GM23338 (cell line): ENCODE data around the gene PTX3.

Experiments
- CREB1 ChIP-seq: fragments of 250-450 bp; sonication (Bioruptor Pico); IDR thresholded peaks from 2 replicates; pipeline ENCODE4 v1.5.0; 2020; ENCODE audit warnings: low read depth, mild to moderate bottlenecking, moderate library complexity
- CTCF ChIP-seq, 2 experiments: fragments of 200-600 bp in 1 of 2; sonication (generic) in 1 of 2; conservative IDR thresholded peaks; 2 replicates each; pipeline versions ENCODE4 v1.5.1 to v1.6.1; 2016 to 2017; ENCODE audit warnings: antibody characterized with exemption in 2 of 2, low read depth in 2 of 2, mild to moderate bottlenecking in 2 of 2, moderate library complexity in 1 of 2
- EZH2 ChIP-seq: fragments of 200-600 bp; sonication (generic); IDR thresholded peaks from one replicate; pipeline ENCODE4 v1.8.0; 2017; ENCODE audit warnings: antibody characterized with exemption, mild to moderate bottlenecking, low read depth; ENCODE audit not compliant: unreplicated experiment
- EZH2phosphoT487 ChIP-seq: fragments of 200-600 bp; sonication (generic); IDR thresholded peaks from one replicate; pipeline ENCODE4 v1.8.1; 2018; ENCODE audit warnings: antibody characterized with exemption; ENCODE audit not compliant: unreplicated experiment
- JUNB ChIP-seq: IDR thresholded peaks from one replicate; pipeline ENCODE4 v1.6.1; 2016; ENCODE audit warnings: antibody characterized with exemption; ENCODE audit not compliant: unreplicated experiment
- NANOG ChIP-seq: IDR thresholded peaks from 2 replicates; pipeline ENCODE4 v1.6.1; 2016; ENCODE audit warnings: antibody characterized with exemption, borderline replicate concordance
- POLR2AphosphoS5 ChIP-seq: IDR thresholded peaks from 2 replicates; pipeline ENCODE4 v1.6.1; 2016; ENCODE audit warnings: antibody characterized with exemption, low read depth
- STAT1 ChIP-seq: IDR thresholded peaks from one replicate; pipeline ENCODE4 v1.6.1; 2016; ENCODE audit warnings: antibody characterized with exemption; ENCODE audit not compliant: unreplicated experiment
- ZNF114 ChIP-seq: fragments of 250-450 bp; sonication (Bioruptor Pico); IDR thresholded peaks from 2 replicates; pipeline ENCODE4 v1.5.0; 2020; ENCODE audit warnings: mild to moderate bottlenecking, moderate library complexity
- ZNF331 ChIP-seq: fragments of 250-450 bp; sonication (Bioruptor Pico); IDR thresholded peaks from 2 replicates; pipeline ENCODE4 v1.5.0; 2020; ENCODE audit warnings: low read depth, mild to moderate bottlenecking, moderate library complexity
- ZNF462 ChIP-seq: fragments of 250-450 bp; sonication (Bioruptor Pico); IDR thresholded peaks from 2 replicates; pipeline ENCODE4 v1.5.0; 2020; ENCODE audit warnings: mild to moderate bottlenecking, moderate library complexity
- TF ChIP-seq, protein P1 (sequence below): IDR thresholded peaks from one replicate; pipeline ENCODE4 v1.6.1; 2018; ENCODE audit warnings: antibody characterized with exemption; ENCODE audit not compliant: unreplicated experiment
- TF ChIP-seq, protein P2 (sequence below): IDR thresholded peaks from 2 replicates; pipeline ENCODE4 v1.6.1; 2016; ENCODE audit warnings: antibody characterized with exemption

DNA sequence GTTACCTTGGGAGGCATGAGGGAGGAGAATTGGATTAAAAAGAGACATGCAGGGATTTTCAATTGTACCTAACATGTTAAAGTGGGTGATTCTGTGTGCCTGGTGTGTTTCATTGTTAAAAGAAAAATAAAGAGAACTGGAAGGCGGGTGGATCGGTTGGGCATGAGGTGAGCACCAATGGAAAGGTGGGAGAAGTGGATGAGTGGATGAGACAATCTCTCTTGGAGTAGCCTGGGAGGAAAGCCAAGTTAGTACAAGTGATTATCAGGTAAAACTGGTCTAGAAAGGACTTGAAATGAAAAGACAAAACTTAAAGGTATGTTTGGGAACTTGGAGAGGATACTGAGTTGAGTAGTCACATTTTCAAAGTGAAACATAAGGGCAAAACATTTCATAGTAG, 54.5 kb downstream of the PTX3 start:
- TF ChIP-seq JUNB = no peak
- TF ChIP-seq CTCF (conservative IDR thresholded peaks at IDR 0.05; ENCODE audit: low read depth in 2 of 2) = no peak
- no peak for TF ChIP-seq POLR2AphosphoS5
- no peak for TF ChIP-seq EZH2
- TF ChIP-seq, protein P1, sequence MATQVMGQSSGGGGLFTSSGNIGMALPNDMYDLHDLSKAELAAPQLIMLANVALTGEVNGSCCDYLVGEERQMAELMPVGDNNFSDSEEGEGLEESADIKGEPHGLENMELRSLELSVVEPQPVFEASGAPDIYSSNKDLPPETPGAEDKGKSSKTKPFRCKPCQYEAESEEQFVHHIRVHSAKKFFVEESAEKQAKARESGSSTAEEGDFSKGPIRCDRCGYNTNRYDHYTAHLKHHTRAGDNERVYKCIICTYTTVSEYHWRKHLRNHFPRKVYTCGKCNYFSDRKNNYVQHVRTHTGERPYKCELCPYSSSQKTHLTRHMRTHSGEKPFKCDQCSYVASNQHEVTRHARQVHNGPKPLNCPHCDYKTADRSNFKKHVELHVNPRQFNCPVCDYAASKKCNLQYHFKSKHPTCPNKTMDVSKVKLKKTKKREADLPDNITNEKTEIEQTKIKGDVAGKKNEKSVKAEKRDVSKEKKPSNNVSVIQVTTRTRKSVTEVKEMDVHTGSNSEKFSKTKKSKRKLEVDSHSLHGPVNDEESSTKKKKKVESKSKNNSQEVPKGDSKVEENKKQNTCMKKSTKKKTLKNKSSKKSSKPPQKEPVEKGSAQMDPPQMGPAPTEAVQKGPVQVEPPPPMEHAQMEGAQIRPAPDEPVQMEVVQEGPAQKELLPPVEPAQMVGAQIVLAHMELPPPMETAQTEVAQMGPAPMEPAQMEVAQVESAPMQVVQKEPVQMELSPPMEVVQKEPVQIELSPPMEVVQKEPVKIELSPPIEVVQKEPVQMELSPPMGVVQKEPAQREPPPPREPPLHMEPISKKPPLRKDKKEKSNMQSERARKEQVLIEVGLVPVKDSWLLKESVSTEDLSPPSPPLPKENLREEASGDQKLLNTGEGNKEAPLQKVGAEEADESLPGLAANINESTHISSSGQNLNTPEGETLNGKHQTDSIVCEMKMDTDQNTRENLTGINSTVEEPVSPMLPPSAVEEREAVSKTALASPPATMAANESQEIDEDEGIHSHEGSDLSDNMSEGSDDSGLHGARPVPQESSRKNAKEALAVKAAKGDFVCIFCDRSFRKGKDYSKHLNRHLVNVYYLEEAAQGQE = no peak
- TF ChIP-seq CREB1 (CRISPR knock-in tag) = no peak
- TF ChIP-seq, protein P2, sequence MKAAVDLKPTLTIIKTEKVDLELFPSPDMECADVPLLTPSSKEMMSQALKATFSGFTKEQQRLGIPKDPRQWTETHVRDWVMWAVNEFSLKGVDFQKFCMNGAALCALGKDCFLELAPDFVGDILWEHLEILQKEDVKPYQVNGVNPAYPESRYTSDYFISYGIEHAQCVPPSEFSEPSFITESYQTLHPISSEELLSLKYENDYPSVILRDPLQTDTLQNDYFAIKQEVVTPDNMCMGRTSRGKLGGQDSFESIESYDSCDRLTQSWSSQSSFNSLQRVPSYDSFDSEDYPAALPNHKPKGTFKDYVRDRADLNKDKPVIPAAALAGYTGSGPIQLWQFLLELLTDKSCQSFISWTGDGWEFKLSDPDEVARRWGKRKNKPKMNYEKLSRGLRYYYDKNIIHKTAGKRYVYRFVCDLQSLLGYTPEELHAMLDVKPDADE = no peak
- no peak for TF ChIP-seq ZNF114 (CRISPR knock-in tag)
- TF ChIP-seq EZH2phosphoT487 = no peak
- no peak for TF ChIP-seq STAT1
- no peak for TF ChIP-seq ZNF331 (CRISPR knock-in tag)
- TF ChIP-seq NANOG = no peak
- TF ChIP-seq ZNF462 (CRISPR knock-in tag) = no peak
